Fibroblast of gingiva (primary cell): ENCODE data around the gene WDR82.

Experiments used
- DNase-seq: peaks from one replicate; pipeline ENCODE4 v3.0.0-alpha.2; 2011; ENCODE audit warnings: low read depth

WDR82 gene

GRCh38 chr3:52278510-52279069, at the start of gene WDR82:
WDR82 (minus strand) TSS chr3:52278649; CDS start chr3:52278361, 288 bp downstream.
- DNase-seq, result peak; percentile 93

DNA sequence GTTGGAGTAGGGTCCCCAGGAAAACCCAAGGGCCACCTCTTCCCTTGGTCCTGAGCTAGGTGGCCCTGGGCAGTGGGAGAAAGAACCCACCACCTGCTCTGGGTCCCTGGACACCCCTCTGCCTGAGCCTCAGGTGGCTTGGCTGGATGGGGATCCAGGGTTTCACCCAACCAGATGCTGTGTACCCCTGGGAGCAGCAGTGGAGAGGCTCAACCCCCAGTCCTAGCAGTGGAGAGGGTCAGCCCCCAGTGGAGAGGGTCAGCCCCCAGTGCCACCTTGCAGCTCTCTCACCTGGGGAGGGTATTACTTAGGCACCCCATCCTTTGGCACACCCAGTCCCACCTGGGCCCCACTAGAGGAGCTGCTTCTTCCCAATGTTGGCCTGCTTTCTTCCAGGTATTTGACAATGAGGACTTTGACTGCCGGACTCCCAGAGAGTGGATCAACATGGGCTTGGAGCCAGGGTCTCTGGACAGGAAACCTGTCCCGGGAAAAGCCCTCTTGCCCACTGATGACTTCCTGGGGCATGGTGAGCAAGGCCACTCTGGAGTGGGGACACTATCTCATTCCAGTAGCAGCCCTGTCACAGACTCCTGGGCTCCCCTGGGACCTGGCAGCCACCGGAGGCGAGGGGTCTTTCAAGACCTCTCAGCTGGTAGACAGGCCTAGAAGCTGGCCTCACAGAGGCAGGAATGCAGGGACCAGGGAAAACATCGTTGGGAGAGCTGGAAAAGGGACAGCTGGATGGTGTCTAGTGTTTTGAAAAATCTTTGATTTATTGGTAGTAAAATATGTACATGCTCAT, 49.2 kb upstream of the WDR82 start:
- no peak for DNase-seq

- DNase-seq, result no peak
Observed at GRCh38 chr3:52326976-52327375, 48.5 kb upstream of the WDR82 start.

GRCh38 chr3:52325686-52326085, 47.2 kb upstream of the WDR82 start:
- DNase-seq, result no peak

DNA sequence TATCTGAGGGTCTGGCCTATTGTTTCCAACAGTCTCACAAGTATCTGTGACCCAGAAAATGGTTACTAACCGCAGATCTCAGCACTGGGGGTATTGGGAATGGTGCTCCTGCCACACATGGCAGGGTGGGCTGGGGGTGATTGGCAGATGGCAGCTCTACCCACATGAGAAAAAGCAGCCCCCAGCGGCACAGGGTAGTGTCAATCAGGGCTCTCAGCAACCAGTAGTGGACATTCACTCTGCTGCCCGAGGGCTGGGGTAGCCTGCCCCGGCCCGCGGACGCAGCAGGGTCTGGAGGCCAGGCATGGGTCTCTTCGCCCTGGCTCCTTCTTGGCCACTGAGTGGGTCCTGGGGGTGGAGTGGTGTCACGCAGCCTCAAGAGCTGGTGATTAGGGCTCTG, 46.2 kb upstream of the WDR82 start:
- no peak for DNase-seq

GRCh38 chr3:52323526-52324295, 45.3 kb upstream of the WDR82 start:
- no peak for DNase-seq

DNA sequence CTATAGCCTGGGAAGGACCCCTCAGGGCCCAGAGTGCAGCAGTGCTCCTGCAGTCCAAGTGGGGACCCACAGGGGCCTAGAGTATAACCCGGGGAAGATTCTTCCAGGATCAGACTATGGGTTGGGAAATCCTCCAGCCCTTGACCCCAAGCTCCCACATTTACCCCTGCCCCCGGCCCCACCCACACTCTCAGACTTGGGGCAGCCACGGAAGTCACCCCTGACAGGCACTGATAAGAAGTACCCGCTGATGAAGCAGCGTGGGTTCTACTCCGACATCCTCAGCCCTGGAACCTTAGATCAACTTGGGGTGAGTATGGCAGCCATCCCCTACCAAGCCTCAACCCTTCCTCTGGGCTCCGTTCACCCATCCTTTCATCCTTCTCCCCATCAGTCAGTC, 44.0 kb upstream of the WDR82 start:
- DNase-seq, result no peak

GRCh38 chr3:52321481-52321880, 43.0 kb upstream of the WDR82 start:
- no peak for DNase-seq

- DNase-seq, result no peak
Observed at GRCh38 chr3:52319921-52320595, 41.6 kb upstream of the WDR82 start.

- DNase-seq, result no peak
Observed at GRCh38 chr3:52318186-52318816, 39.9 kb upstream of the WDR82 start.

DNA sequence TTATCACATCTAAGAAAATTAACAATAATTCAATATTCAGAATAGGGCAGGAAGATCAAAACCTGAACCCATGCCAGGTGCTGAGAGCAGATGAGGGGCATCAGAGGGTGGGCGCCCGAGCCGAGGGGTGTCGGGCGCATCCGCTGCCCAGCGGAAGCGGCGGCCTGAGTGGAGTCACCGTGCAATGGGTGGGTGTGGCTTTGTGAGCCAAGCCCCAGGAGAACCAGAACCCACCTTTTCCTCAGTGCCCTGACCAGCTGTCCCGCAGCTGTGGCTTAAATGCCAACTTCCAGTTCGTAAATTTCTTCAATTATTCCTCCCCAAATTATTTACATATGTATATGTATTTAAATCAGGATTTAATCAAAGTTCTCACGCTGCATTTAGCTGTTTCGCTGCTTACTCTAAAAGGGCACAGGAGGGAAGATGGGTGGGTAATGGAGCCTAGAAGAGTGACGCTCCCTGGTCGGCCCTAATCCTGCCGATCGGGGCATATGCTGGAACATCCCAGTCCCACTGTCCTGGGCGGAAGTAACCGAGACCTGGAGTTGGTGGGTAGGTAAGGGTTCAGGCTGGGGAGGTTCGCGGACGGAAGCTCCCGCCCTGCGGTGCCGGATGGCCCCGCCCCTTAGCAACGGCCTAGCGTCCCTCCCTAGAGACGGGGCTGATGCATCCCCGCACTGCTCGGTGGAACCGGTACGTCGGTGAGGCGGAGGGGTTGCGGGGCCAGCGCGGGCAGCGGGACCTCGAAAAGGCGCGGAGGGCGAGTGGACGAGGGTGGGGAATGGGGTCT, 39.0 kb upstream of the WDR82 start:
- peak; percentile 8 for DNase-seq

DNA sequence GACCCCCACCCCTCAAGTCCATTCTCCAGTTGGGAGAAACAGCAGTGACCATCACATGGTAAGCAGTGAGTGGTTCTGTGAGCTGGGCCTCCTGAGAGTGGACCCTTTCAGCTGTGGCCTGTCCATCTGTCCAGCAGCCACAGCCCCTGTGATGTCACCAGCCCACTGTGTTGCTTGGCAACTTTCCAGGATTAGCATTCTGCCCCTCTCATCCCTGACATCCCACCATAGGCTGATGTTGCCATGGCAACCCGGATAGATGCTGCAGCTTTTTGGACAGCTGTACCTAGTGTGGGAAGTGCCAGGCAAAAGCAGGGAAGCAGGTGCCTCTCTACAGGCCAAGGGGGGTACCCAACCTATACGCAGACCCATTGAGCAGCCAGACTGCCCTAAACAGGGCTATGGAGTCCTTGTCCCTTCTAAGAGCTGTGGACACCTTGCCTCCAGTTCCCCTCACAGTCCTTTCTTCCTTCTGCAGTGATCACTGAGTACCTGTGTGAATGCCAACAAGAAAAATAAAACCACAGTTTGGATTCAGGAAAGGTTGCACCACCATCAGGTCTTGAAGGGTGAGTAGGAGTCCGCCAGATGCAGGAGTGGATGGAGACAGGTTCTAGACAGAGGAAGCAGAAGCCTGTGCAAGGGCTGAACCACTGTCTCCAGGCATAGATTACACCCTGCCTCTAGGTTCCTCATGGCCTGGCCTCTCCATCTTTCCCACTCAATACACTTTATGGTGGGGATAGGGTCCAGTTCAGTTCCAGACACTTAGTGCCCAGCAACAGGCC, 37.7 kb upstream of the WDR82 start, which contains the start of gene DNAH1:
Gene DNAH1, plus strand, starts transcription at position 343 of the 788 bp plus-strand sequence. CDS start 6,124 bp downstream, outside the sequence.
- no peak for DNase-seq

DNA sequence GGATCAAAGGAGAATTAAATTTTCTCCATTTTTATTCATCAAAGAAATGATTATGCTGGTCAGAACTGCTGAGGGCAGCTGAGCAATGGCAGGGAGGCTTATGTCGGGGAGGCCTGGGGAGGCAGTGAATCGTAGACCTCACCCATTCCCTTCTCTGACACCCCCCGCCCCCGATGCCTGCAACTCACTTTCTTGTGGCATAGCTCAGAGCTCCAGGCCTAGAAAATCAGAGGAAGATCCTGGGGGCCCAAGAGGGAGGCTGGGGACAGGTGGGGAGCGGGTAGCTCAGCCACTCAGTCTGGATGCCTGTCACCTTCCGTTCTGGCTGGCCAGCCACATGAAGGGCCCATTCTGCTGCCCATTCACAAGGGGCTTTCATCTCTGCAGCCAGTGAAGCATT, 36.6 kb upstream of the WDR82 start:
- DNase-seq, result no peak

DNA sequence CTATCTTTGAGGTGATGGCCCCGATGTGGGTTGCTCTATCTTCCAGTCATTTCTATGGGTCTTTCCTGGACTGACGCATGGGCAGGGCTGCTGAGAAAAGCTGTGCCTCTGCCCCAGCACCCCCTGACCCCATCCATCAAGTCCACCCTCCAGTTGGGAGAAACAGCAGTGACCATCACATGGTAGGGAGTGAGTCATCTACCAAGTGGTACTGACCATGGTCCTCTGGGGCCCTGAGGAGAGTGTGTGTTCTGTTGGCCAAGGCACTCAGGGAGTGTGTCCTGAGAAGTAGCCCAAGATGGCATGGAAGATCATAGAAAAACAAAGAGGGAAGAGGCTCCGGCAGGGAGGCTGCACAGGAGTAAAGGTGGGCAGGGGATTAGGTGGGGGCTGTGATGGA, 36.0 kb upstream of the WDR82 start:
- DNase-seq, result no peak

- DNase-seq, result peak; percentile 25
Observed at GRCh38 chr3:52313774-52314188, 35.3 kb upstream of the WDR82 start.

GRCh38 chr3:52313188-52313773, 34.8 kb upstream of the WDR82 start:
- DNase-seq, result no peak

DNA sequence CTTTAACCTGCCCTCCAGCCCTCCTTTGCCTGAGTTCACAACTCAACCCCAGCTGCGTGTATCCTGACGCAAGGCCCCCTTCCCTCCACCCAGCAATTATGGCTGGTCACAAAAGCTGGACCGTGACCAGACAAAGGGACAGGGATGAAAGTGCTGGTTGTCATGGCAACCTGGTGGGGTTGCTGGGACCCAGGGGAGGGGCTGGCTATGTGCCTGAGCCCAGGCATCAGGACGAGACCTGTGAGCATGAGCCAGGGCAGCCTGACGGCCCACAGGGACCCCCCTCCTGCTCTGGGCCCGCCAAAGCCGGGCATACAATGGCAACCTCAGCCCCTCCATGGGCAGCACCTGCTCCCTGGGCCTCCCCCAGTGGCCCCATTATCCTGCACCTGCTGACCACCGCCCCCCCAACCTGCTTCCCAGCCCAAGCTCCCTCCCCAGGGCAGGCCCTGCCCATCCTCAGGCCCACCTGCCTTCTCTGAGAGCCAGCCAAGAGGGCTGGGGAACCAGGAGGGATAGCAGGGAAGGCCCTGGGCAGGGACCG, 33.2 kb upstream of the WDR82 start:
- DNase-seq, result no peak

DNA sequence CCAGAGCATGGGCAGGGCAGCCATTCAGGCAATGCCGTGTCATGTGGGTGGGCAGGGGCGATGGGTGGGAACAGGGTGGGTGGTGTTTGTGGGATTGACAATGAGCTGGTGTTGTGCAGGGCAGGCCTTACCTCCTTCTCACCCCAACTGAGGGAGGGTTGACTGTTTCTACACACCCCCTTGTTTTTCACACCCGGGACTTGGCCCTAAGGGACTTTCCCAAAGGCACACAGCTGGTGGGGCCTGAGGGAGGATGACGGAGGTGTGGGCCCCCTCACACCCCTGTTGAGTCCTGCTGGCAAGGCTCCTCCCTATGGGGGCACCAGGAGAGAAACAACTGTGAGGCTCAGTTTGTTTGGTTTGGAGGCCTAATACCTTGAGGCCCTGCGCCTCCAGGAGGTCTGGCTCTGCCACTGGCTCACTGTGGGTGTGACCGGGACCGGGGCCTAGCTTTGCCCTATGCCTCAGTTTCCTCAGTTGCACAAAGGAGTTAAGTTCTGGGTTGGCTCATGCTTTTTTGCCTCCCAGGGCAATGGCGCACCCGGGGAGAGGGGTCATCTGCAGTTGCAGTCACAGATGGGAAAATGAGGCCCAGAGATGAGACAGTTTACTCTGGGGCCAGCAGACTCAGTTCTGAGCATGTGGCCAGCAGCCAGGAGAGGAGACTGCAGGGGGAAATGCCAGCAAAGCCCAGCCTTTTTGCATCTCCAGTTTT, 32.6 kb upstream of the WDR82 start:
- DNase-seq, result no peak

- no peak for DNase-seq
Observed at GRCh38 chr3:52308308-52308707, 29.9 kb upstream of the WDR82 start.
